Measurements from ENCODE around the gene KCTD6. TPM values are rescaled to one million over a fixed set of nuclear protein-coding genes. Genes with fewer than 3 reads are reported as not detected.
"Not testable (repeated sequence)": the region's sequence is repeated elsewhere in the genome, so short reads cannot be mapped to it uniquely, and the experiment has no call there.

The KCTD6 gene
- total RNA-seq, 1 donor from 2014 or later, result 8.2 TPM

DNA sequence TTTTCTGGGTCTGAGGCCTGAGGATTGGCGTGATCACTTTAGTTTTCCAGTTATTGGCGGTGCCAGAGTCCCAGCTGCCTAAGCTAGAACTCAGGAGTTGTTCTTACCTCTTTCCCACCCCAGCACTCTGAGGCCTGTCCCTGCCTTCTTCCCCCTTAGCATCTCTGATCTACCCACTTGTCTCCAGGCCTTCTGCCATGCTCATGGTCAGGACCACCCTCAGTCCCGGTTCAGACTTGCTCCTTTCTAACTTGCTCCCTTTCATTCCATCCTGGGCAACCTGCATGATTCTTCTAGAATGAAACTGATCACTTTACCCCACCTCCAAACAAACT is 29.4 kb downstream of the KCTD6 start:
- H3K36me3 ChIP-seq, result peaks cover 6% of the 10 kb centered on the region
- no peak overlapping the region for H3K27ac ChIP-seq
- ATAC-seq (no peak), DNase-seq (no peak)
- H3K4me1 ChIP-seq, result no peaks in the 10 kb centered on the region
- no peaks in the 10 kb centered on the region for H3K27me3 ChIP-seq
- intact Hi-C loops (cut with DNase I), result no loop called here
- H3K9me3 ChIP-seq, result no peaks in the 10 kb centered on the region
- TF ChIP-seq, protein P1, sequence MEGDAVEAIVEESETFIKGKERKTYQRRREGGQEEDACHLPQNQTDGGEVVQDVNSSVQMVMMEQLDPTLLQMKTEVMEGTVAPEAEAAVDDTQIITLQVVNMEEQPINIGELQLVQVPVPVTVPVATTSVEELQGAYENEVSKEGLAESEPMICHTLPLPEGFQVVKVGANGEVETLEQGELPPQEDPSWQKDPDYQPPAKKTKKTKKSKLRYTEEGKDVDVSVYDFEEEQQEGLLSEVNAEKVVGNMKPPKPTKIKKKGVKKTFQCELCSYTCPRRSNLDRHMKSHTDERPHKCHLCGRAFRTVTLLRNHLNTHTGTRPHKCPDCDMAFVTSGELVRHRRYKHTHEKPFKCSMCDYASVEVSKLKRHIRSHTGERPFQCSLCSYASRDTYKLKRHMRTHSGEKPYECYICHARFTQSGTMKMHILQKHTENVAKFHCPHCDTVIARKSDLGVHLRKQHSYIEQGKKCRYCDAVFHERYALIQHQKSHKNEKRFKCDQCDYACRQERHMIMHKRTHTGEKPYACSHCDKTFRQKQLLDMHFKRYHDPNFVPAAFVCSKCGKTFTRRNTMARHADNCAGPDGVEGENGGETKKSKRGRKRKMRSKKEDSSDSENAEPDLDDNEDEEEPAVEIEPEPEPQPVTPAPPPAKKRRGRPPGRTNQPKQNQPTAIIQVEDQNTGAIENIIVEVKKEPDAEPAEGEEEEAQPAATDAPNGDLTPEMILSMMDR (IDR thresholded peaks at IDR 0.05), result no peak
- no peak overlapping the region for H3K4me3 ChIP-seq

DNA sequence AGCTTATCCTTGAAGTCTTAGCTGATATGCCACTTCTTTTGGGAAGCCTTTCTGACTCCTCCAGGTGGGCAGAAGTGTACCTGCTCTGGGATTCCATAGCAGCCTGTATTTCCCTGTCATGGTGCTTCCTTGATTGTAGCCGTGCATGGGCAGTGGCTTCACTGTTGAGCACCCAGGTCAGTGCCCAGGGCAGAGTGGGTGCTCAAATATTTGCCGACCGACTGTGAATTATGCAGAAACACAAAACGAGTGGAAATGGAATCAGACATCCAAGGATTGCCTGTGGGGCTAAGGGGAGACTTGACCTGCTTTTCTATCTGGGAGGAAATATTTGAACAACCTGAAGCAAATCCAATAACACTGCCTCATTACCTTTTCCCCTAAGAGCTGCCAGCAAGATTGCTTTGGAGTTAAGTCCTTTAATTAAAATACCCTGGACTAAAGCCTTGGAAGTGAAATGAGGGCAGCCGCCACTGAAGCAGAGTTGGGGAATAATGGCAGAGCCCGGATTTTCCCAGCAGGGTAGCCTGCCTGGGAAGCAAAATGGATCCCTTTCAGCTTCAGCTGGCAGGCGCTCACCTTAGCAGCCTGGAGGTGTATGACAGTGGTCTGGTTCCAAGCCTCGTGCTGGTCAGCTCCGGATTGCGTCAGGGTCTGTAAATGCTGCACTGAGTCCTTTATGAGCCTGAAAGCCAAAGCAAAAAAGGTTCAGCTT is 30.2 kb downstream of the KCTD6 start:
- Histone ChIP-seq H3K4me1 (no peaks in the 10 kb centered on the region), H3K36me3 (no peaks in the 10 kb centered on the region), H3K4me3 (no peak overlapping the region), H3K27ac (no peak overlapping the region), H3K9me3 (no peaks in the 10 kb centered on the region), H3K27me3 (no peaks in the 10 kb centered on the region)
- intact Hi-C loops (cut with DNase I), result no loop called here
- ATAC-seq (peak; percentile 43), DNase-seq (no peak)
- TF ChIP-seq, protein P1 (IDR thresholded peaks at IDR 0.05), result no peak

DNA sequence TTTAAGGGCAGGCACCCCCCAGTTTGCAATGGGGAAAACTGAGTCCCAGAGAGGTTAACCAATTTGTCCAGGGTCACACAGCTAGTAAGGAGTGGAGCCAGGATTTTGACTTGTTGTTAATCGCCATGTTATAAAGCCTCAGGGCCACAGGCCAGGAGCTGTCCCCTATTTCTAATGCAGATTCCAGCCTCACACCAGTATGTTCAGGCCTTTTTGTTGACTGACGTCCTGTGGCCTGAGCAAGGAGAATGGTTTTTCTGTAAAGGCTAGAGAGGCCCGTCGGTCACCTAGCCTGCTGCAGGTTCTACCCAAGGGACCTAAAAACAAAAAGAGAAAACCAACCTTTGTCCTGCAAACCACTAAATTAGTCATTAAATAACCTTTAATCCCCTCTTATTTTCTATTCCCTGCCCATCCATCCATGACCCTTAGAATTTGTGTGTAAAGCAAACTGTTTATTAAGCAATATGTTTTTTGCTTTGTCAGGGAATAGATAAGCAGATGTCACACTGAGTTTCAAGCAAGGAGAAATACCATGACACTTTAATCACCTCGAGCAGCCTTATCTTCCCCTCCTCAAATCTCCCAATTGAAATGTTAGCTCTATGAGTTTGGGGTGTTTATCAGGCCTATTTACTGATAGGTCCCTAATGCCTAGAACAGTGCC is 31.0 kb downstream of the KCTD6 start:
- no peaks in the 10 kb centered on the region for H3K36me3 ChIP-seq
- intact Hi-C loops (cut with DNase I), result no loop called here
- ATAC-seq, result no peak
- H3K27me3 ChIP-seq, result no peaks in the 10 kb centered on the region
- H3K27ac ChIP-seq, result no peak overlapping the region
- H3K4me3 ChIP-seq, result no peak overlapping the region
- TF ChIP-seq, protein P1 (IDR thresholded peaks at IDR 0.05), result no peak
- no peak for DNase-seq
- H3K4me1 ChIP-seq, result no peaks in the 10 kb centered on the region
- no peaks in the 10 kb centered on the region for H3K9me3 ChIP-seq

DNA sequence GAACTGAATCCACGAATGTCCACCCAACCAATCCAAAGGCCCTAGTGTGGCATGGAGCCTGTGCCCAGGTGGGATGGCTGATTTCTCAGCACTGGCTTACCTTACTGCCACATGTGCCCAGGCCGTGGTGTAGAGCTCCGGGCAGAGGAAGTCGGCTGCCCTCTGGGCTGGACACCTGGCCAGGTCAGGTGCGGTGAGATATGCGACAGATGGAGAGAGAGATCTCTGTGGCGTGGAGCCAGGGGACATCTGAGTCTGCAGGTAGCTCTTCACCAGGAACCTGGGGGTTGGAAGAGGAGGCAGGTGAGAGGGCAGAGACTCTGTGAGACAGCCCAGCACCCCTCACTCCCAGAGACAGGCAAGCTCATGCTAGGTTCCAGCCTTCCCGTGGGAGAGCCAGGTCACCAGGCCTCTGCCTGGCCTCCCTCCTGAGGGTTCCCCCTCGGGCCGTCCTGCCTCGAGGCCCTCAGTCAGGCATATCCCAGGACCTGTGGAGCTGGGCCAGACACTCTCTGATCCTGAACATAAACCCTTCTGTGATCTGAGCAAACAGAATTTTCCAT is 32.5 kb downstream of the KCTD6 start:
- Histone ChIP-seq H3K27me3 (no peaks in the 10 kb centered on the region), H3K27ac (no peak overlapping the region), H3K9me3 (no peaks in the 10 kb centered on the region), H3K4me3 (no peak overlapping the region), H3K4me1 (no peaks in the 10 kb centered on the region), H3K36me3 (no peaks in the 10 kb centered on the region)
- TF ChIP-seq, protein P1 (IDR thresholded peaks at IDR 0.05), result no peak
- DNase-seq (no peak), ATAC-seq (no peak)
- intact Hi-C loops (cut with DNase I), result no loop called here

DNA sequence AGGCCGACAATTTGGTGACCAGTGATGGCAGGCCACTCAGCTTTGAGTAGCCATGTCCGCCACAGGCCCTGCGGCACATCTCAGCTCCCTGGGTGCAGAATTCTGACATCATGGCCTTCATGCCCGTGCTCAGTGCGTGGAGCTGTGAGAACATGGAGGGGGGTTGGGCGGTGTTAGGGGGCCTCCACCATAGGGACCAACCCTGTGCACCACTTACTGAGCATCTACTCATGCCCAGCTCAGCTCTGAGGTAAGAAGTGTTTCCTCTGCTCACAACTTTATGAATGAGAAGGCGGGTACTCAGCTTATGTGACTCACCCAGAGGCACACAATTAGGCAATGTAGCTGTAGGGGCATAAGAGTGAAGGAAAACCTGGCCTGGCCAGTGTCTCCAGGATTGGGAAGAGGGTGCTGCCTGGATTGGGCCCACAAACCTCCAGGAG is 34.6 kb downstream of the KCTD6 start:
- no peaks in the 10 kb centered on the region for H3K36me3 ChIP-seq
- H3K4me3 ChIP-seq, result no peak overlapping the region
- intact Hi-C loops (cut with DNase I), result no loop called here
- no peak overlapping the region for H3K27ac ChIP-seq
- ATAC-seq (peak; percentile 77), DNase-seq (no peak)
- no peaks in the 10 kb centered on the region for H3K9me3 ChIP-seq
- no peaks in the 10 kb centered on the region for H3K27me3 ChIP-seq
- H3K4me1 ChIP-seq, result no peaks in the 10 kb centered on the region
- TF ChIP-seq, protein P1 (IDR thresholded peaks at IDR 0.05), result no peak

DNA sequence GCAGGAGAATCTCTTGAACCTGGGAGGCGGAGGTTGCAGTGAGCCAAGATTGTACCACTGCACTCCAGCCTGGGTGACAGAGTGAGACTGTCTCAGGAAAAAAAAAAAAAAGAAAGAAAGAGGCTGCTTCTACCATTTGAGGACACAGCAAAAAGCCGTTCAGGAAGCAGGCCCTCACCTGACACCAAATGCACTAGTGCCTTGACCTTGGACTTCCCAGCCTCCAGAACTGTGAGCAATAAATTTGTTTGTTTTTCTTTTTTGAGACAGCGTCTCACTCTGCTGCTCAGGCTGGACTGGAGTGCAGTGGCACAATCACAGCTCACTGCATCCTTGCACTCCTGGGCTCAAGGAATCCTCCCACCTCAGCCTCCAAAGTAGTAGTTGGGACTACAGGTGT is 35.5 kb downstream of the KCTD6 start:
- H3K4me1 ChIP-seq; H3K27me3 ChIP-seq; H3K27ac ChIP-seq; DNase-seq; H3K9me3 ChIP-seq; H3K4me3 ChIP-seq; intact Hi-C loops (cut with DNase I); ATAC-seq; H3K36me3 ChIP-seq: not testable (repeated sequence)

Measured in upper lobe of right lung (tissue), 1 donor.